Measurements from ENCODE around the gene NAV2. TPM values are rescaled to one million over a fixed set of nuclear protein-coding genes. Genes with fewer than 3 reads are reported as not detected.
"Not testable (repeated sequence)": the region's sequence is repeated elsewhere in the genome, so short reads cannot be mapped to it uniquely, and the experiment has no call there.

NAV2 gene
- polyA plus RNA-seq, 3 donors: not detected

- no peak overlapping the region for H3K9ac ChIP-seq (ENCODE audit: insufficient read depth, low read length, poor library complexity, severe bottlenecking)
- 100% methylated on average over 1 of the region's 1 CpG for WGBS (ENCODE audit: insufficient coverage)
- Mint-ChIP-seq H3K36me3 (no peaks in the 10 kb centered on the region), H3K27me3 (ENCODE audit: low read depth in 3 of 3) (no peaks in the 10 kb centered on the region), H3K9me3 (no peaks in the 10 kb centered on the region), H3K4me3 (no peak overlapping the region), H3K4me1 (no peaks in the 10 kb centered on the region), H3K27ac (no peak overlapping the region)
- H3K4me3 ChIP-seq (replicated peaks in 1 of 3; ENCODE audit: low read depth in 2 of 3, low read length in 3 of 3): no peak overlapping the region
- intact Hi-C loops (cut with micrococcal nuclease): no loop called here
- DNase-seq: no peak
- no peaks in the 10 kb centered on the region for H3K79me2 ChIP-seq (ENCODE audit: insufficient read depth, low read length)
- H2AFZ ChIP-seq (ENCODE audit: insufficient read depth, low read depth, low read length, poor library complexity, severe bottlenecking): no peak overlapping the region
- no peaks in the 10 kb centered on the region for H3K4me1 ChIP-seq (ENCODE audit: control insufficient read depth in 1 of 2, insufficient read depth in 2 of 2, low read length in 2 of 2)
- TF ChIP-seq, protein P1, sequence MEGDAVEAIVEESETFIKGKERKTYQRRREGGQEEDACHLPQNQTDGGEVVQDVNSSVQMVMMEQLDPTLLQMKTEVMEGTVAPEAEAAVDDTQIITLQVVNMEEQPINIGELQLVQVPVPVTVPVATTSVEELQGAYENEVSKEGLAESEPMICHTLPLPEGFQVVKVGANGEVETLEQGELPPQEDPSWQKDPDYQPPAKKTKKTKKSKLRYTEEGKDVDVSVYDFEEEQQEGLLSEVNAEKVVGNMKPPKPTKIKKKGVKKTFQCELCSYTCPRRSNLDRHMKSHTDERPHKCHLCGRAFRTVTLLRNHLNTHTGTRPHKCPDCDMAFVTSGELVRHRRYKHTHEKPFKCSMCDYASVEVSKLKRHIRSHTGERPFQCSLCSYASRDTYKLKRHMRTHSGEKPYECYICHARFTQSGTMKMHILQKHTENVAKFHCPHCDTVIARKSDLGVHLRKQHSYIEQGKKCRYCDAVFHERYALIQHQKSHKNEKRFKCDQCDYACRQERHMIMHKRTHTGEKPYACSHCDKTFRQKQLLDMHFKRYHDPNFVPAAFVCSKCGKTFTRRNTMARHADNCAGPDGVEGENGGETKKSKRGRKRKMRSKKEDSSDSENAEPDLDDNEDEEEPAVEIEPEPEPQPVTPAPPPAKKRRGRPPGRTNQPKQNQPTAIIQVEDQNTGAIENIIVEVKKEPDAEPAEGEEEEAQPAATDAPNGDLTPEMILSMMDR (IDR thresholded peaks at IDR 0.05): no peak
- H3K4me2 ChIP-seq (replicated peaks; ENCODE audit: extremely low read depth, low read length, poor library complexity, severe bottlenecking): no peak overlapping the region
- H3K36me3 ChIP-seq (replicated peaks in 1 of 2; ENCODE audit: control insufficient read depth in 1 of 2, insufficient read depth in 2 of 2, low read length in 2 of 2): no peaks in the 10 kb centered on the region
- H4K20me1 ChIP-seq (ENCODE audit: insufficient read depth, low read length): no peaks in the 10 kb centered on the region
- no peaks in the 10 kb centered on the region for H3K9me3 ChIP-seq (replicated peaks in 1 of 2; ENCODE audit: control insufficient read depth in 1 of 2, insufficient read depth in 1 of 2, low read length in 2 of 2)
- H3K27ac ChIP-seq (ENCODE audit: low read depth in 1 of 2, low read length in 2 of 2): no peak overlapping the region
- no peaks in the 10 kb centered on the region for H3K27me3 ChIP-seq (ENCODE audit: control insufficient read depth in 2 of 2, insufficient read depth in 2 of 2, low read length in 2 of 2)
Measured at GRCh38 chr11:19892876-19893275, 180.2 kb downstream of the NAV2 start.

GRCh38 chr11:19894404-19894803 is 181.8 kb downstream of the NAV2 start:
- Mint-ChIP-seq H3K36me3 (no peaks in the 10 kb centered on the region), H3K4me1 (no peaks in the 10 kb centered on the region), H3K4me3 (no peak overlapping the region), H3K27ac (no peak overlapping the region), H3K9me3 (no peaks in the 10 kb centered on the region), H3K27me3 (ENCODE audit: low read depth in 3 of 3) (no peaks in the 10 kb centered on the region)
- DNase-seq: no peak
- Histone ChIP-seq H3K79me2 (ENCODE audit: insufficient read depth, low read length) (no peaks in the 10 kb centered on the region), H3K9ac (ENCODE audit: insufficient read depth, low read length, poor library complexity, severe bottlenecking) (no peak overlapping the region), H3K4me1 (ENCODE audit: control insufficient read depth in 1 of 2, insufficient read depth in 2 of 2, low read length in 2 of 2) (no peaks in the 10 kb centered on the region), H3K27me3 (ENCODE audit: control insufficient read depth in 2 of 2, insufficient read depth in 2 of 2, low read length in 2 of 2) (no peaks in the 10 kb centered on the region), H2AFZ (ENCODE audit: insufficient read depth, low read depth, low read length, poor library complexity, severe bottlenecking) (no peak overlapping the region), H4K20me1 (ENCODE audit: insufficient read depth, low read length) (no peaks in the 10 kb centered on the region), H3K9me3 (replicated peaks in 1 of 2; ENCODE audit: control insufficient read depth in 1 of 2, insufficient read depth in 1 of 2, low read length in 2 of 2) (no peaks in the 10 kb centered on the region), H3K36me3 (replicated peaks in 1 of 2; ENCODE audit: control insufficient read depth in 1 of 2, insufficient read depth in 2 of 2, low read length in 2 of 2) (no peaks in the 10 kb centered on the region), H3K4me3 (replicated peaks in 1 of 3; ENCODE audit: low read depth in 2 of 3, low read length in 3 of 3) (no peak overlapping the region), H3K4me2 (replicated peaks; ENCODE audit: extremely low read depth, low read length, poor library complexity, severe bottlenecking) (no peak overlapping the region), H3K27ac (ENCODE audit: low read depth in 1 of 2, low read length in 2 of 2) (no peak overlapping the region)
- 100% methylated on average over 2 of the region's 2 CpGs for WGBS (ENCODE audit: insufficient coverage)
- intact Hi-C loops (cut with micrococcal nuclease): no loop called here
- TF ChIP-seq, protein P1 (IDR thresholded peaks at IDR 0.05): no peak

DNA sequence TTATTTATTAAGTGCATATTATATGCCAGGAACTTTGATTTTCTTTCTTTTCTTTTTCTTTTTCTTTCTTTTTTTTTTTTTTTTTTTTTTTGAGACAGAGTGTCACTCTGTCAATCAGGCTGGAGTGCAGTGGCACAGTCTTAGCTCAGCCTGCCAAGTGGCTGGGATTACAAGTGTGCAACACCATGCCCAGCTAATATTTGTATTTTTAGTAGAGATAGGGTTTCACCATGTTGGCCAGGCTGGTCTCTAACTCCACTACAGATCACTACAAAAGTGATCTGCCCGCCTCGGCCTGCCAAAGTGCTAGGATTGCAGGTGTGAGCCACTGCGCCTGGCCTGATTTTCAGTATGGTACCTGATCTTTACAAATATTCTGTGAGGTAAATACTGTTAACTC is 182.4 kb downstream of the NAV2 start:
- H3K9ac ChIP-seq (ENCODE audit: insufficient read depth, low read length, poor library complexity, severe bottlenecking); H2AFZ ChIP-seq (ENCODE audit: insufficient read depth, low read depth, low read length, poor library complexity, severe bottlenecking); H3K4me3 ChIP-seq (replicated peaks in 1 of 3; ENCODE audit: low read depth in 2 of 3, low read length in 3 of 3); H3K27ac ChIP-seq (ENCODE audit: low read depth in 1 of 2, low read length in 2 of 2); H3K27me3 Mint-ChIP-seq (ENCODE audit: low read depth in 3 of 3); H3K27ac Mint-ChIP-seq; H3K36me3 Mint-ChIP-seq; H3K27me3 ChIP-seq (ENCODE audit: control insufficient read depth in 2 of 2, insufficient read depth in 2 of 2, low read length in 2 of 2); H3K9me3 Mint-ChIP-seq; H3K4me2 ChIP-seq (replicated peaks; ENCODE audit: extremely low read depth, low read length, poor library complexity, severe bottlenecking); H3K79me2 ChIP-seq (ENCODE audit: insufficient read depth, low read length); H3K36me3 ChIP-seq (replicated peaks in 1 of 2; ENCODE audit: control insufficient read depth in 1 of 2, insufficient read depth in 2 of 2, low read length in 2 of 2); H4K20me1 ChIP-seq (ENCODE audit: insufficient read depth, low read length); H3K4me3 Mint-ChIP-seq; H3K9me3 ChIP-seq (replicated peaks in 1 of 2; ENCODE audit: control insufficient read depth in 1 of 2, insufficient read depth in 1 of 2, low read length in 2 of 2); H3K4me1 Mint-ChIP-seq; intact Hi-C loops (cut with micrococcal nuclease); DNase-seq; H3K4me1 ChIP-seq (ENCODE audit: control insufficient read depth in 1 of 2, insufficient read depth in 2 of 2, low read length in 2 of 2): not testable (repeated sequence)
- WGBS (ENCODE audit: insufficient coverage): no CpG with 5 or more reads among the region's 3 CpGs

All from CD14-positive monocyte (primary cell).